ENCODE measurements around the gene ATP6V1D.

Gene ATP6V1D

DNA sequence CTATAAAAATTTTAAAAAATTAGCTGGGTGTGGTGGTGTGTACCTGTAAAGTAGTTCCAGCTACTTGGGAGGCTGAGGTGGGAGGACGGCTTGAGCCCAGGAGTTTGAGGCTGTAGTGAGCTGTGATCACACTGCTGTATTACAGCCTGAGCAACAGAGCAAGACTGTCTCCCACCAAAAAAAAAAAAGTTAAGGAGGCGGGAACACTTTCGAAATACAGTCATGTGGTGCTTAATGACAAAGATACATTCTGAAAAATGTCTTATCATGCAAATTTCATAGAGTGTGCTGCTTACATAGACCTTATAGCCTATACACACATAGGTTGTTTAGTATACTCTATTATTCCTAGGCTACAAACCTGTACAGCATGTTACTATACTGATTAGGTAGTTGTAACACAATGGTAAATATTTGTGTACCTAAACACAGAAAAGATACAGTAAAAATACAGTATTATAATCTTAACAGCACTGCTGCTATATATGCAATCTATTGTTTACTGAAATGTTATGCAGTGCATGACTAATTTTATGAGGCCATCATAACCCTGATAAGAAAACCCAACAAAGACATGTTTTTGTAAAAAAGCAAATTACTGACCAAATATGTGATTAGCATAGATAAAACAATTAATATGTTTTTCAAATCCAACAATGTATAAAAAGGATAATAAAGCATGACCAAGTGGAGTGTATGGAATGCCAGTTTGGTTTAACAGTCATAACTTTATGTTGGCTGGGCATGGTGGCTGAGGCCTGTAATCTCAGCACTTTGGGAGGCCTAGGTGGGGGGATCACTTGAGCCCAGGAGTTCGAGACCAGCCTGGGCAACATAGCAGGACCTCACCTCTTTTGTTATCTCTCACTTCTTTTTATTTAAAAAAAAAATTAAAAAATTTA lies 11.9 kb upstream of the ATP6V1D start:
- no peaks in the 10 kb centered on the region for H3K9me3 ChIP-seq (ENCODE audit: severe bottlenecking)
- ATAC-seq (ENCODE audit: low read depth) (peak; percentile 15; the same call in 1 of the 3 replicates), DNase-seq (ENCODE audit: low spot score) (no peak)
- H3K27me3 ChIP-seq (ENCODE audit: insufficient read depth, poor library complexity, severe bottlenecking) = no peaks in the 10 kb centered on the region
- peaks cover 22% of the 10 kb centered on the region for H3K4me1 ChIP-seq (ENCODE audit: insufficient read depth, poor library complexity, severe bottlenecking)
- no peak overlapping the region for H3K4me3 ChIP-seq (ENCODE audit: severe bottlenecking)
- peaks cover 100% of the 10 kb centered on the region for H3K36me3 ChIP-seq (ENCODE audit: low read depth)
- peak overlapping the region; percentile 7 for H3K27ac ChIP-seq (ENCODE audit: poor library complexity, severe bottlenecking)
- TF ChIP-seq, protein P1, sequence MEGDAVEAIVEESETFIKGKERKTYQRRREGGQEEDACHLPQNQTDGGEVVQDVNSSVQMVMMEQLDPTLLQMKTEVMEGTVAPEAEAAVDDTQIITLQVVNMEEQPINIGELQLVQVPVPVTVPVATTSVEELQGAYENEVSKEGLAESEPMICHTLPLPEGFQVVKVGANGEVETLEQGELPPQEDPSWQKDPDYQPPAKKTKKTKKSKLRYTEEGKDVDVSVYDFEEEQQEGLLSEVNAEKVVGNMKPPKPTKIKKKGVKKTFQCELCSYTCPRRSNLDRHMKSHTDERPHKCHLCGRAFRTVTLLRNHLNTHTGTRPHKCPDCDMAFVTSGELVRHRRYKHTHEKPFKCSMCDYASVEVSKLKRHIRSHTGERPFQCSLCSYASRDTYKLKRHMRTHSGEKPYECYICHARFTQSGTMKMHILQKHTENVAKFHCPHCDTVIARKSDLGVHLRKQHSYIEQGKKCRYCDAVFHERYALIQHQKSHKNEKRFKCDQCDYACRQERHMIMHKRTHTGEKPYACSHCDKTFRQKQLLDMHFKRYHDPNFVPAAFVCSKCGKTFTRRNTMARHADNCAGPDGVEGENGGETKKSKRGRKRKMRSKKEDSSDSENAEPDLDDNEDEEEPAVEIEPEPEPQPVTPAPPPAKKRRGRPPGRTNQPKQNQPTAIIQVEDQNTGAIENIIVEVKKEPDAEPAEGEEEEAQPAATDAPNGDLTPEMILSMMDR (IDR thresholded peaks at IDR 0.05; ENCODE audit: poor library complexity, severe bottlenecking) = no peak

DNA sequence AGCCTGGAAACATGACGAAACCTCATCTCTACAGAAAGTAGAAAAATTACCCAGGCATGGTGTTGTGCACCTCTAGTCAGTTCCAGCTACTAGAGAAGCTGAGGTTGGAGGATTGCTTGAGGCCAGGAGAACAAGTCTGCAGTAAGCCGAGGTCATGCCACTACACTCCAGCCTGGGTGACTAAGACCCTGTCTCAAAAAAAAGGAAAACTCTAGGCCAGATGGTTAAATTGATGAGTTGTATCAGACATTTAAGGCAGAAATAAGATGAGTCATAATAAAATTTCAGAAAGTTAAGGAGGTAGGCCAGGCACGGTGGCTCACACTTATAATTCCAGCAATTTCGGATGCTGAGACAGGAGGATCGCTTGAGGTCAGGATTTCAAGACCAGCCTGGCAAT lies 11.2 kb upstream of the ATP6V1D start:
- no peak overlapping the region for H3K4me3 ChIP-seq (ENCODE audit: severe bottlenecking)
- DNase-seq (ENCODE audit: low spot score) = no peak
- H3K36me3 ChIP-seq (ENCODE audit: low read depth) = peaks cover 100% of the 10 kb centered on the region
- H3K9me3 ChIP-seq (ENCODE audit: severe bottlenecking) = no peaks in the 10 kb centered on the region
- TF ChIP-seq, protein P1 (IDR thresholded peaks at IDR 0.05; ENCODE audit: poor library complexity, severe bottlenecking) = no peak
- peaks cover 20% of the 10 kb centered on the region for H3K4me1 ChIP-seq (ENCODE audit: insufficient read depth, poor library complexity, severe bottlenecking)
- H3K27me3 ChIP-seq (ENCODE audit: insufficient read depth, poor library complexity, severe bottlenecking) = no peaks in the 10 kb centered on the region
- peak; percentile 66 for ATAC-seq (ENCODE audit: low read depth)
- H3K27ac ChIP-seq (ENCODE audit: poor library complexity, severe bottlenecking) = peak overlapping the region; percentile 7

DNA sequence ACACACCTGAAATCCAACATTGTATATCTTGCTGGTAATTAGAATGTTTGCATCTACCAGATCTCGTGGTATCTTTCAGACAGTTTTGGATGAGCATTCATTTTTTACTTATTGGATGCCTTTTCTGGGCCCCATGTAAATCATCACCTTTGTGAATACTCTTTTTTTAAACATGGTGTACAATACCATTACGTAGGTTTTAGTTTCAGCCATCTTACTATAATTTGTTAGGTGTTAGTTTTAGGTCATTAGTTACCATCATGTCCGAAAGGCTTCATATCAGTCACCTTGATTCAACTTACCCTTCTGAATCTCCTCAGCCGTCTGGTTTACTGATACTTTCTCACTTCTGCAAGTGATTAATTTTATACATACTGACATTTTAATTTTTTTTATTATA lies 5.9 kb upstream of the ATP6V1D start:
- DNase-seq (ENCODE audit: low spot score) = no peak
- H3K27ac ChIP-seq (ENCODE audit: poor library complexity, severe bottlenecking) = no peak overlapping the region
- H3K36me3 ChIP-seq (ENCODE audit: low read depth) = peaks cover 96% of the 10 kb centered on the region

DNA sequence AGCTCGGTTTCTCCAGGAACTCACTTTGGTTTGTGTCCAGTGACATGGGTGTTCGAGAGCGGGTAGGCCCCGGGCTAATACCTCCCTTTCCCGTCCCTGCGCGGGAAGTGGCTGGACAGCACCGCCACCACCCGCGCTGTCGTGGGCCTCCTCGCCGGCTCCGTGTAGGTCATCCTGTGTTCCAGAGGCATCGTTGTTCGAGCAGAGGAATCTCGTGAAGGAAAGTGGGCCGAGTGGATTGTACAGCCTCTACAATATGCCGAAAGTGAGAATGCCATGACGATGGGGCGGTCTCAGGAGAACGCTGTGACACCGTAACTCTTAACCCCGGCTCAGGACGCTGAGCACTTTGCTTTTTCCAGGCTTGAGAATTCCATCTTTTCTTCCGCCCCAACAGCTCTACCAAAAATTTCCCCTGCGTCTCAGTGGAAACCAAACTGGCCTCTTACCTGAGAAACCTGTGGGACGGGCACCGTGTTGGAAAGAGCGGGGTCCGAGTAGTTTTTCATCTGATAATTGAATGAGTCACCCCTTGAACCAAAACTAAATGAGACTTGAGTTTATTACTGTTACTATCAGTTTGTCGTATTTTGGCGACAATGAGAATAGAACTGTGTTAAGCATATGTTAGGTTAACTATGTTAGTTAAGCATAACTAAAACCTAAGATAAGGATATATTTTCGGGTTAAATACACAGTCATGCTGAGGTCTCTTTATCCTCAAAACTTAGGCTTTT lies 1.0 kb upstream of the ATP6V1D start:
- H3K27me3 ChIP-seq (ENCODE audit: insufficient read depth, poor library complexity, severe bottlenecking) = no peaks in the 10 kb centered on the region
- peaks cover 24% of the 10 kb centered on the region for H3K4me1 ChIP-seq (ENCODE audit: insufficient read depth, poor library complexity, severe bottlenecking)
- peak overlapping the region; percentile 84 for H3K27ac ChIP-seq (ENCODE audit: poor library complexity, severe bottlenecking)

More for the DNA sequence above, 5.9 kb upstream of the ATP6V1D start:
- no peaks in the 10 kb centered on the region for H3K27me3 ChIP-seq (ENCODE audit: insufficient read depth, poor library complexity, severe bottlenecking)
- ATAC-seq (ENCODE audit: low read depth) = no peak
- TF ChIP-seq, protein P1 (IDR thresholded peaks at IDR 0.05; ENCODE audit: poor library complexity, severe bottlenecking) = no peak
- no peaks in the 10 kb centered on the region for H3K9me3 ChIP-seq (ENCODE audit: severe bottlenecking)
- H3K4me1 ChIP-seq (ENCODE audit: insufficient read depth, poor library complexity, severe bottlenecking) = peaks cover 20% of the 10 kb centered on the region
- no peak overlapping the region for H3K4me3 ChIP-seq (ENCODE audit: severe bottlenecking)

More for the DNA sequence above, 1.0 kb upstream of the ATP6V1D start:
- TF ChIP-seq, protein P1 (IDR thresholded peaks at IDR 0.05; ENCODE audit: poor library complexity, severe bottlenecking) = no peak
- Histone ChIP-seq H3K9me3 (ENCODE audit: severe bottlenecking) (no peaks in the 10 kb centered on the region), H3K4me3 (ENCODE audit: severe bottlenecking) (peak overlapping the region; percentile 73), H3K36me3 (ENCODE audit: low read depth) (peaks cover 47% of the 10 kb centered on the region)
- DNase-seq (ENCODE audit: low spot score) (no peak), ATAC-seq (ENCODE audit: low read depth) (peak; percentile 35)
